Measurements from ENCODE around the gene SLC9A9.
"Not testable (repeated sequence)": the region's sequence is repeated elsewhere in the genome, so short reads cannot be mapped to it uniquely, and the experiment has no call there.

The SLC9A9 gene

GRCh38 chr3:143526011-143526545 is 322.2 kb downstream of the SLC9A9 start:
- DNase-seq (ENCODE audit: insufficient read length, low spot score) (no peak), FAIRE-seq (no peak)

GRCh38 chr3:143525408-143525807 is 322.9 kb downstream of the SLC9A9 start:
- DNase-seq (ENCODE audit: insufficient read length, low spot score) (no peak), FAIRE-seq (no peak)

- FAIRE-seq, result no peak
- no peak for DNase-seq (ENCODE audit: insufficient read length, low spot score)
Measured at GRCh38 chr3:143521803-143522202, 326.5 kb downstream of the SLC9A9 start.

GRCh38 chr3:143517131-143517530 is 331.1 kb downstream of the SLC9A9 start:
- DNase-seq (ENCODE audit: insufficient read length, low spot score); FAIRE-seq: not testable (repeated sequence)

- no peak for DNase-seq (ENCODE audit: insufficient read length, low spot score)
Measured at GRCh38 chr3:143514874-143515273, 333.4 kb downstream of the SLC9A9 start.

GRCh38 chr3:143514109-143514508 is 334.2 kb downstream of the SLC9A9 start:
- no peak for DNase-seq (ENCODE audit: insufficient read length, low spot score)
- FAIRE-seq, result no peak

More at GRCh38 chr3:143514874-143515273, 333.4 kb downstream of the SLC9A9 start:
- FAIRE-seq, result no peak

- FAIRE-seq, result no peak
- no peak for DNase-seq (ENCODE audit: insufficient read length, low spot score)
Measured at GRCh38 chr3:143511174-143511879, 336.9 kb downstream of the SLC9A9 start.

GRCh38 chr3:143510601-143511000 is 337.7 kb downstream of the SLC9A9 start:
- FAIRE-seq (no peak), DNase-seq (ENCODE audit: insufficient read length, low spot score) (no peak)

GRCh38 chr3:143507735-143508580 is 340.3 kb downstream of the SLC9A9 start:
- FAIRE-seq (no peak), DNase-seq (ENCODE audit: insufficient read length, low spot score) (no peak)

- no peak for DNase-seq (ENCODE audit: insufficient read length, low spot score)
- no peak for FAIRE-seq
Measured at GRCh38 chr3:143506190-143506589, 342.1 kb downstream of the SLC9A9 start.

GRCh38 chr3:143503325-143503885 is 344.9 kb downstream of the SLC9A9 start:
- FAIRE-seq (no peak), DNase-seq (ENCODE audit: insufficient read length, low spot score) (no peak)

- DNase-seq (ENCODE audit: insufficient read length, low spot score), result no peak
- no peak for FAIRE-seq
Measured at GRCh38 chr3:143502081-143502480, 346.2 kb downstream of the SLC9A9 start.

- DNase-seq (ENCODE audit: insufficient read length, low spot score), result no peak
- no peak for FAIRE-seq
Measured at GRCh38 chr3:143497382-143497781, 350.9 kb downstream of the SLC9A9 start.

GRCh38 chr3:143496191-143496590 is 352.1 kb downstream of the SLC9A9 start:
- no peak for FAIRE-seq

GRCh38 chr3:143495527-143495926 is 352.7 kb downstream of the SLC9A9 start:
- DNase-seq (ENCODE audit: insufficient read length, low spot score) (no peak), FAIRE-seq (no peak)

More at GRCh38 chr3:143496191-143496590, 352.1 kb downstream of the SLC9A9 start:
- no peak for DNase-seq (ENCODE audit: insufficient read length, low spot score)

- FAIRE-seq, result no peak
Measured at GRCh38 chr3:143486611-143487010, 361.7 kb downstream of the SLC9A9 start.

GRCh38 chr3:143484846-143485512 is 363.3 kb downstream of the SLC9A9 start:
- DNase-seq (ENCODE audit: insufficient read length, low spot score) (no peak), FAIRE-seq (no peak)

More at GRCh38 chr3:143486611-143487010, 361.7 kb downstream of the SLC9A9 start:
- no peak for DNase-seq (ENCODE audit: insufficient read length, low spot score)

- DNase-seq (ENCODE audit: insufficient read length, low spot score), result no peak
- no peak for FAIRE-seq
Measured at GRCh38 chr3:143483214-143483613, 365.1 kb downstream of the SLC9A9 start.

- no peak for DNase-seq (ENCODE audit: insufficient read length, low spot score)
- no peak for FAIRE-seq
Measured at GRCh38 chr3:143482106-143483088, 365.9 kb downstream of the SLC9A9 start.

Measured in HTR-8/SVneo (cell line).